Spleen (tissue), 7 donors: ENCODE results near the gene TACC2.

ENCODE experiments used
- POLR2A ChIP-seq, 3 donors: fragments of 450-650 bp; IDR thresholded peaks; one replicate each; pipeline ENCODE4 v1.5.1; 2017; ENCODE audit warnings: antibody characterized with exemption in 3 of 3, mild to moderate bottlenecking in 1 of 3
- POLR2AphosphoS5 ChIP-seq, 3 donors: sonication (generic); formaldehyde crosslinking; IDR thresholded peaks; one replicate each; pipeline ENCODE4 v1.5.1; 2017; ENCODE audit warnings: antibody characterized with exemption in 3 of 3
- TF ChIP-seq, protein P1 (sequence below), 11 experiments: fragments of 200-600 bp in 7 of 11; fragments of 450-650 bp in 4 of 11; sonication (generic) in 4 of 11; IDR thresholded peaks in 8 of 11; conservative IDR thresholded peaks in 3 of 11; 1 replicate in 7 of 11; 2 replicates in 4 of 11; pipeline versions ENCODE4 v1.4.0 to v1.8.0; 2016 to 2021; ENCODE audit warnings: antibody characterized with exemption in 11 of 11, inconsistent platforms in 4 of 11, mild to moderate bottlenecking in 1 of 11
- donor health status: DM: no; HTN: no; CAD: no; lungs with moderate emphysema.
- donor health status: DM: no; HTN: no; CAD: no.
- donor health status: DM: no; HTN: no; CAD: no.

DNA sequence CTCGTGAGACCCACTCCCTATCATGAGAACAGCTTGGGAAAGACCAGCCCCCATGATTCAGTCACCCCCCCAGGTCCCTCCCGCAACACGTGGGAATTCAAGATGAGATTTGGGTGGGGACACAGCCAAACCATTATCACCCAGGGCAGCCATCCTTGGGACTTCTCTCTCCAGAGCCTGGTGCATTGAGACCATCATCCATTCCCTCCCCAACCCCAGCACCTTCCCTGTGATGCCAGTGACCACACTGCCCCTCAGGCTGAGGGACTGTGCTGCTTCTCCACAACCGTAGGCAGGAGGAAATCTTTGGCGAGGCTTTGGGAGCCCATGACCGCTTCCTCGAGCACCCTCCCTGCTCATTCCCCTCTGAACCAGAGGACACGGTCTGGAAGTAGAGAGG, 64.4 kb downstream of the TACC2 start:
- no peak for TF ChIP-seq POLR2A (IDR thresholded peaks at IDR 0.05)
- TF ChIP-seq, protein P1, sequence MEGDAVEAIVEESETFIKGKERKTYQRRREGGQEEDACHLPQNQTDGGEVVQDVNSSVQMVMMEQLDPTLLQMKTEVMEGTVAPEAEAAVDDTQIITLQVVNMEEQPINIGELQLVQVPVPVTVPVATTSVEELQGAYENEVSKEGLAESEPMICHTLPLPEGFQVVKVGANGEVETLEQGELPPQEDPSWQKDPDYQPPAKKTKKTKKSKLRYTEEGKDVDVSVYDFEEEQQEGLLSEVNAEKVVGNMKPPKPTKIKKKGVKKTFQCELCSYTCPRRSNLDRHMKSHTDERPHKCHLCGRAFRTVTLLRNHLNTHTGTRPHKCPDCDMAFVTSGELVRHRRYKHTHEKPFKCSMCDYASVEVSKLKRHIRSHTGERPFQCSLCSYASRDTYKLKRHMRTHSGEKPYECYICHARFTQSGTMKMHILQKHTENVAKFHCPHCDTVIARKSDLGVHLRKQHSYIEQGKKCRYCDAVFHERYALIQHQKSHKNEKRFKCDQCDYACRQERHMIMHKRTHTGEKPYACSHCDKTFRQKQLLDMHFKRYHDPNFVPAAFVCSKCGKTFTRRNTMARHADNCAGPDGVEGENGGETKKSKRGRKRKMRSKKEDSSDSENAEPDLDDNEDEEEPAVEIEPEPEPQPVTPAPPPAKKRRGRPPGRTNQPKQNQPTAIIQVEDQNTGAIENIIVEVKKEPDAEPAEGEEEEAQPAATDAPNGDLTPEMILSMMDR (IDR thresholded peaks at IDR 0.05 in 8 of 11, conservative IDR thresholded peaks at IDR 0.05 in 3 of 11): no peak
- TF ChIP-seq POLR2AphosphoS5 (IDR thresholded peaks at IDR 0.05): no peak
